RWPE2 (cell line): ENCODE measurements around the gene PSG5.
"Not testable (repeated sequence)": the region's sequence is repeated elsewhere in the genome, so short reads cannot be mapped to it uniquely, and the experiment has no call there.

Experiments
- ATAC-seq: fragments of 200-7000 bp; cut with Tn5 transposase; 3 replicates; pipeline ENCODE4 v1.9.1; 2021; ENCODE audit warnings: low read depth
- DNase-seq: peaks from one replicate; pipeline ENCODE4 v3.0.0-alpha.2; 2020; ENCODE audit warnings: low spot score
- H3K27ac ChIP-seq: fragments of 450-650 bp; 2 replicates; pipeline ENCODE4 v1.5.1; 2017; ENCODE audit warnings: mild to moderate bottlenecking; ENCODE audit not compliant: poor library complexity, severe bottlenecking
- H3K27me3 ChIP-seq: fragments of 250-450 bp; sonication (Bioruptor Pico); 2 replicates; pipeline ENCODE4 v1.5.1; 2021; ENCODE audit warnings: mild to moderate bottlenecking, moderate library complexity; ENCODE audit not compliant: insufficient read depth, poor library complexity, severe bottlenecking
- H3K36me3 ChIP-seq: fragments of 250-450 bp; sonication (Bioruptor Pico); 2 replicates; pipeline ENCODE4 v1.5.1; 2020; ENCODE audit warnings: low read depth, mild to moderate bottlenecking, moderate library complexity
- H3K4me1 ChIP-seq: fragments of 250-450 bp; sonication (Bioruptor Pico); 2 replicates; pipeline ENCODE4 v1.5.1; 2021; ENCODE audit warnings: mild to moderate bottlenecking, moderate library complexity; ENCODE audit not compliant: insufficient read depth, poor library complexity, severe bottlenecking
- H3K4me3 ChIP-seq: fragments of 250-450 bp; sonication (Bioruptor Pico); 2 replicates; pipeline ENCODE4 v1.5.1; 2021; ENCODE audit warnings: mild to moderate bottlenecking, moderate library complexity; ENCODE audit not compliant: severe bottlenecking
- H3K9me3 ChIP-seq: fragments of 250-450 bp; sonication (Bioruptor Pico); 2 replicates; pipeline ENCODE4 v1.5.1; 2021; ENCODE audit warnings: mild to moderate bottlenecking, moderate library complexity; ENCODE audit not compliant: severe bottlenecking
- CTCF ChIP-seq: fragments of 450-650 bp; IDR thresholded peaks from one replicate; pipeline ENCODE4 v1.5.1; 2017; ENCODE audit warnings: mild to moderate bottlenecking, moderate library complexity; ENCODE audit not compliant: poor library complexity, severe bottlenecking

PSG5 gene

GRCh38 chr19:43179569-43180147 is 6.7 kb downstream of the PSG5 start:
- ATAC-seq, H3K9me3 ChIP-seq, H3K36me3 ChIP-seq, DNase-seq, H3K4me3 ChIP-seq, H3K27me3 ChIP-seq: not testable (repeated sequence)
- H3K4me1 ChIP-seq, result peaks cover 26% of the 10 kb centered on the region
- TF ChIP-seq CTCF, result peak; percentile 11
- peak overlapping the region; percentile 100 for H3K27ac ChIP-seq

GRCh38 chr19:43178577-43178976 is 7.8 kb downstream of the PSG5 start:
- not testable (repeated sequence) for DNase-seq, H3K27me3 ChIP-seq, H3K27ac ChIP-seq, H3K36me3 ChIP-seq, H3K4me3 ChIP-seq, H3K9me3 ChIP-seq, ATAC-seq
- peaks cover 26% of the 10 kb centered on the region for H3K4me1 ChIP-seq

- H3K9me3 ChIP-seq, DNase-seq, ATAC-seq, H3K27me3 ChIP-seq, H3K27ac ChIP-seq, H3K4me3 ChIP-seq, H3K36me3 ChIP-seq: not testable (repeated sequence)
- peaks cover 28% of the 10 kb centered on the region for H3K4me1 ChIP-seq
Observed at GRCh38 chr19:43165906-43166305, 20.4 kb downstream of the PSG5 start.

GRCh38 chr19:43163135-43163534 is 23.2 kb downstream of the PSG5 start:
- not testable (repeated sequence) for H3K4me3 ChIP-seq, ATAC-seq, H3K27me3 ChIP-seq, H3K36me3 ChIP-seq, DNase-seq, H3K9me3 ChIP-seq
- peak overlapping the region; percentile 83 for H3K27ac ChIP-seq
- peaks cover 32% of the 10 kb centered on the region for H3K4me1 ChIP-seq

GRCh38 chr19:43162261-43162660 is 24.1 kb downstream of the PSG5 start:
- H3K27ac ChIP-seq, result peak overlapping the region; percentile 83
- not testable (repeated sequence) for DNase-seq, H3K9me3 ChIP-seq, ATAC-seq, H3K36me3 ChIP-seq, H3K4me3 ChIP-seq, H3K27me3 ChIP-seq
- peaks cover 32% of the 10 kb centered on the region for H3K4me1 ChIP-seq

- Histone ChIP-seq H3K4me3 (no peak overlapping the region), H3K4me1 (peaks cover 31% of the 10 kb centered on the region), H3K9me3 (no peaks in the 10 kb centered on the region), H3K27me3 (no peaks in the 10 kb centered on the region), H3K36me3 (no peaks in the 10 kb centered on the region), H3K27ac (peak overlapping the region; percentile 11)
- DNase-seq (no peak), ATAC-seq (no peak)
- TF ChIP-seq CTCF, result no peak
Observed at GRCh38 chr19:43152214-43152613, 34.1 kb downstream of the PSG5 start.

- not testable (repeated sequence) for H3K9me3 ChIP-seq, H3K27me3 ChIP-seq, H3K4me3 ChIP-seq, DNase-seq, H3K36me3 ChIP-seq
- Histone ChIP-seq H3K4me1 (peaks cover 33% of the 10 kb centered on the region), H3K27ac (peak overlapping the region; percentile 99)
- peak; percentile 85 for ATAC-seq
Observed at GRCh38 chr19:43149788-43150187, 36.5 kb downstream of the PSG5 start.
